ENCODE measurements around the gene SLC16A8. TPM values are rescaled to one million over a fixed set of nuclear protein-coding genes. Genes with fewer than 3 reads are reported as not detected.
"Not testable (repeated sequence)": the region's sequence is repeated elsewhere in the genome, so short reads cannot be mapped to it uniquely, and the experiment has no call there.

SLC16A8 gene
- polyA plus RNA-seq, 4 donors = 0.72 to 1.8 (median 1.1) TPM

- no peak for DNase-seq (ENCODE audit: low read depth in 4 of 4, low spot score in 3 of 4)
Measured at GRCh38 chr22:38051261-38051660, 32.7 kb downstream of the SLC16A8 start.

GRCh38 chr22:38050720-38051119 is 33.3 kb downstream of the SLC16A8 start:
- DNase-seq (ENCODE audit: low read depth in 4 of 4, low spot score in 3 of 4) = no peak

GRCh38 chr22:38049812-38050619 is 34.0 kb downstream of the SLC16A8 start:
- DNase-seq (ENCODE audit: low read depth in 4 of 4, low spot score in 3 of 4) = no peak

GRCh38 chr22:38046070-38046748 is 37.8 kb downstream of the SLC16A8 start:
- no peak for DNase-seq (ENCODE audit: low read depth in 4 of 4, low spot score in 3 of 4)

- DNase-seq (ENCODE audit: low read depth in 4 of 4, low spot score in 3 of 4) = no peak
Measured at GRCh38 chr22:38043151-38044039, 40.6 kb downstream of the SLC16A8 start.

- no peak for DNase-seq (ENCODE audit: low read depth in 4 of 4, low spot score in 3 of 4)
Measured at GRCh38 chr22:38042488-38042790, 41.5 kb downstream of the SLC16A8 start.

- no peak for DNase-seq (ENCODE audit: low read depth in 4 of 4, low spot score in 3 of 4)
Measured at GRCh38 chr22:38041760-38042487, 42.1 kb downstream of the SLC16A8 start.

GRCh38 chr22:38040953-38041759 is 42.8 kb downstream of the SLC16A8 start:
- DNase-seq (ENCODE audit: low read depth in 4 of 4, low spot score in 3 of 4) = no peak

- DNase-seq (ENCODE audit: low read depth in 4 of 4, low spot score in 3 of 4) = no peak
Measured at GRCh38 chr22:38038890-38039812, 44.8 kb downstream of the SLC16A8 start.

GRCh38 chr22:38038426-38038825 is 45.6 kb downstream of the SLC16A8 start:
- no peak for DNase-seq (ENCODE audit: low read depth in 4 of 4, low spot score in 3 of 4)

GRCh38 chr22:38037367-38038150 is 46.4 kb downstream of the SLC16A8 start:
- not testable (repeated sequence) for DNase-seq (ENCODE audit: low read depth in 4 of 4, low spot score in 3 of 4)

- DNase-seq (ENCODE audit: low read depth in 4 of 4, low spot score in 3 of 4) = no peak
Measured at GRCh38 chr22:38036392-38037062, 47.5 kb downstream of the SLC16A8 start.

GRCh38 chr22:38035530-38035885 is 48.5 kb downstream of the SLC16A8 start:
- DNase-seq (ENCODE audit: low read depth in 4 of 4, low spot score in 3 of 4) = no peak

- DNase-seq (ENCODE audit: low read depth in 4 of 4, low spot score in 3 of 4) = no peak
Measured at GRCh38 chr22:38034884-38035529, 49.0 kb downstream of the SLC16A8 start.

- DNase-seq (ENCODE audit: low read depth in 4 of 4, low spot score in 3 of 4) = peak in 1 of 4 donors; percentile 60
Measured at GRCh38 chr22:38034278-38034882, 49.6 kb downstream of the SLC16A8 start.

- no peak for DNase-seq (ENCODE audit: low read depth in 4 of 4, low spot score in 3 of 4)
Measured at GRCh38 chr22:38033522-38034277, 50.3 kb downstream of the SLC16A8 start.

Data from right renal pelvis (tissue), 4 donors.